ENCODE data around the gene DNER.

- TF ChIP-seq CTCF (conservative IDR thresholded peaks at IDR 0.05; ENCODE audit: low read depth, low read length): no peak
- TF ChIP-seq CEBPB (IDR thresholded peaks at IDR 0.05; ENCODE audit: low read depth, low read length): no peak
- TF ChIP-seq MAFK (IDR thresholded peaks at IDR 0.05; ENCODE audit: low read depth, low read length): no peak
- no peak for TF ChIP-seq ELK1 (IDR thresholded peaks at IDR 0.05; ENCODE audit: borderline replicate concordance, low read depth, low read length)
- TF ChIP-seq CHD1 (IDR thresholded peaks at IDR 0.05; ENCODE audit: low read depth, low read length): no peak
- TF ChIP-seq POLR2A (IDR thresholded peaks at IDR 0.05; ENCODE audit: low read depth, low read length): no peak
- TF ChIP-seq RCOR1 (IDR thresholded peaks at IDR 0.05; ENCODE audit: insufficient replicate concordance, low read length): no peak
- TF ChIP-seq RFX5 (IDR thresholded peaks at IDR 0.05; ENCODE audit: low read depth, low read length): no peak
- TF ChIP-seq FOS (IDR thresholded peaks at IDR 0.05; ENCODE audit: low read depth, low read length): no peak
- TF ChIP-seq USF2 (IDR thresholded peaks at IDR 0.05; ENCODE audit: low read depth, low read length): no peak
- no peak for TF ChIP-seq MXI1 (IDR thresholded peaks at IDR 0.05; ENCODE audit: borderline replicate concordance, low read depth, low read length)
Measured at GRCh38 chr2:229658004-229658403, 56.4 kb downstream of the DNER start.

Data from IMR-90 (cell line).